Mucosa of rectum (tissue), 2 donors: Measurements from ENCODE around the gene ADAMTS17.
A peak's percentile ranks its signal among the peaks of the same experiment; 100 is the strongest.

Source experiments
- H3K27ac ChIP-seq, 2 donors: one replicate each; pipeline ENCODE4 v1.7.0; 2013; ENCODE audit warnings: inconsistent platforms in 2 of 2, low read depth in 2 of 2, low read length in 2 of 2
- H3K27me3 ChIP-seq, 2 donors: one replicate each; pipeline ENCODE4 v1.7.0; 2013; ENCODE audit warnings: low read length in 2 of 2; ENCODE audit not compliant: control insufficient read depth in 2 of 2, insufficient read depth in 2 of 2
- H3K36me3 ChIP-seq, 2 donors: one replicate each; pipeline ENCODE4 v1.7.0; 2013; ENCODE audit warnings: low read length in 2 of 2; ENCODE audit not compliant: control insufficient read depth in 2 of 2, insufficient read depth in 2 of 2
- H3K4me1 ChIP-seq, 2 donors: one replicate each; pipeline ENCODE4 v1.7.0; 2013; ENCODE audit warnings: low read length in 2 of 2, mild to moderate bottlenecking in 1 of 2; ENCODE audit not compliant: control insufficient read depth in 2 of 2, insufficient read depth in 2 of 2
- H3K4me3 ChIP-seq, 2 donors: one replicate each; pipeline ENCODE4 v1.7.0; 2013; ENCODE audit warnings: low read length in 2 of 2
- H3K9ac ChIP-seq, 2 donors: one replicate each; pipeline ENCODE4 v1.7.0; 2013; ENCODE audit warnings: low read length in 2 of 2, low read depth in 1 of 2, mild to moderate bottlenecking in 1 of 2
- H3K9me3 ChIP-seq, 2 donors: one replicate each; pipeline ENCODE4 v1.7.0; 2013; ENCODE audit warnings: low read length in 2 of 2; ENCODE audit not compliant: control insufficient read depth in 2 of 2
- donor health status: healthy.
- donor health status: Normal muscosa, but diverticular disease.

Gene ADAMTS17

GRCh38 chr15:99994849-99995248 lies 346.9 kb downstream of the ADAMTS17 start:
- H3K9ac ChIP-seq, result no peak overlapping the region
- H3K9me3 ChIP-seq, result no peaks in the 10 kb centered on the region
- H3K27me3 ChIP-seq, result no peaks in the 10 kb centered on the region
- H3K36me3 ChIP-seq, result no peaks in the 10 kb centered on the region
- H3K27ac ChIP-seq, result no peak overlapping the region
- no peaks in the 10 kb centered on the region for H3K4me1 ChIP-seq
- H3K4me3 ChIP-seq, result no peak overlapping the region

DNA sequence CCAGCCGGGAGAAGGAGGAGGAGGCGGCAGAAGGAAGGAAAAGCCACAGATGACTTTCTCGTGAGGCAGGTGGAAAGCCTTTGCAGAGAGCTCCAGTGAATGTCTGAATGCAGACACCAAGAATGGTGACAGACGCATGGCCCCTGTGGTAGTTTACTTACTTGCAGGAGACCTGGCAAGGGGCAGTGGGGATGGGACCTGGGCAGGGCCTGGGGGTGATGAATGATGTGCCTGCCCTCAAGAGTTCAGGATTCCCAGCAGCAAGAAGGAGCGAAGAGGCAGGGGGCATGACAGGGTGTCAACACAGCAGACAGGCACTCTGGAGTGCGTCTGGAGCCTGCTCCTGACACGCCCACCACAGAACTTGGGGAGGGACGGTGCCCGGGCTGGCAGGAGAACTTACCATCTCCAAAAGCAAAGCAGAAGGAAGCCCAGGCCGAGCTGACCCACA lies 348.1 kb downstream of the ADAMTS17 start:
- H3K27ac ChIP-seq, result no peak overlapping the region
- H3K36me3 ChIP-seq, result no peaks in the 10 kb centered on the region
- H3K27me3 ChIP-seq, result no peaks in the 10 kb centered on the region
- H3K4me1 ChIP-seq, result no peaks in the 10 kb centered on the region
- H3K9ac ChIP-seq, result no peak overlapping the region
- no peaks in the 10 kb centered on the region for H3K9me3 ChIP-seq
- no peak overlapping the region for H3K4me3 ChIP-seq

DNA sequence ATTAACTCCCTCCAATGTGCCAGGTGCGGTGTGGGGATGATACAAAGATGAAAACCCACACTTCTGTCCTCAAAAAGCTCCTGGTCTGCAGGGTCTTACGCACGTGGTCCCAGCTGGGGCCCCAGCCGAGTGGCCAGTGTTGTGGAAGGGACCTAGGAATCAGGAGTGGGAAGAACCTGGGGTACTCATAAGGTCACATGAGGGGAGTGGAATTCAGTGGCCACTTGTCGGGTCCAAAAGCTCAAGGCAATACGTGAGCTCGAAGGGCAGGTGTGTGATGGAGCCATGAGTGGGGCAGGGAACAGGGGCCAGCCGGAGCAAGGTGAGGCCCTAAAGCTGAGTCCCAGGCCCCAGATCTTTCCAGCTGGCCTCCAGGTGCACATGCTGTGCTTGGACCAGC lies 348.5 kb downstream of the ADAMTS17 start:
- Histone ChIP-seq H3K36me3 (no peaks in the 10 kb centered on the region), H3K27ac (no peak overlapping the region), H3K27me3 (no peaks in the 10 kb centered on the region), H3K4me1 (no peaks in the 10 kb centered on the region), H3K9ac (no peak overlapping the region), H3K4me3 (no peak overlapping the region), H3K9me3 (no peaks in the 10 kb centered on the region)

DNA sequence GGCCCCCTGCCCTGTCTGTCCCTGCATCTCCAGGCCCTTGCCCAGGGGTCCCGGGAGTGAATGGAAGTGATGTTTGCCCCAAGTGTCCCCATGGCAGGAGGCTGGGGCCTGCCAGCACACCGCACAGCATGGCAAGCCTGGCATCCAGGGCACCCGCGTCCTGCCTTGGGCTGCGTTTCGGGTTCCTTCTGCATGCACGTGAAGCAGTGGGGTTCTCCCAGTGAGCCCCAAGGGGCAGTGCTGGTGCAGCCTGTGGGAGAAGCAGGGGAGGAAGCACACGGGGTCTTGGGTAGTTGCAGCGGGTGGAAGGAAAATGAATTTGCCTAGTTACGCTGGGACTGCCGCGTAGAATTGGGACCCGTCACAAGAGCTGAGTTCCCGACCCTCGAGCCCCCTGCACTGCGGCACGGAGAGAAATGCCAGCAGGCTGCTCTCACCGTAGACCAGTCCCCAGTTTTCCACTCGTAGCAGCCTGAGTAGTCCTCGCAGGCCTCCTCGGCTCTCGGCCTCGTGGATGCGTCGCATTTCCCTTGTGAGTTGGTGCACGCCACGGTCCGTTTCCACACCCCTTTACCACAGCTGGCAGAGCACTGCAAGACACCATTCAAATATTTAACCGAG lies 349.1 kb downstream of the ADAMTS17 start:
- no peaks in the 10 kb centered on the region for H3K4me1 ChIP-seq
- H3K9ac ChIP-seq, result no peak overlapping the region
- H3K9me3 ChIP-seq, result no peaks in the 10 kb centered on the region
- no peaks in the 10 kb centered on the region for H3K27me3 ChIP-seq
- H3K27ac ChIP-seq, result no peak overlapping the region
- H3K4me3 ChIP-seq, result no peak overlapping the region
- H3K36me3 ChIP-seq, result no peaks in the 10 kb centered on the region

GRCh38 chr15:99989095-99989494 lies 352.7 kb downstream of the ADAMTS17 start:
- Histone ChIP-seq H3K4me1 (no peaks in the 10 kb centered on the region), H3K36me3 (no peaks in the 10 kb centered on the region), H3K9ac (no peak overlapping the region)

DNA sequence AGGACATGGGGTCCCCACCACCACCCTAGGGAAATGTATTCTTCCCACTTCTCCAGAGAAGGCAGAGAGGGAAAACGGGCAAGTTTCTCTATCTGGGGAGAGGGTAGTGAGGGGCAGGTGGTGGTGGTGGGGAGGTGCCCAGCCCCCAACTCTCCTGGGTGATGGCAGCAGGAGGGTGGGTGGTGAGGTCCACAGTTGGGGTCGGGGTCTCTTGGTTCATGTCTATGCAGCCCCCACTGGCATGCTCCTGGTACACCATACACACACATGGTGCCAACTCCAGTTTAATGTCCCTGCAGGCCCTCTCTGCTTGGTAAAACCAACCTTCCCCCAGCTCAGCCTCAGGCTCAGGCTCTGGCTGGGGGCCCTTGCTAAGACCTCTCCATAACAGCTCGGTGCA lies 354.1 kb downstream of the ADAMTS17 start:
- Histone ChIP-seq H3K36me3 (no peaks in the 10 kb centered on the region), H3K9me3 (no peaks in the 10 kb centered on the region), H3K27ac (no peak overlapping the region), H3K4me3 (no peak overlapping the region), H3K9ac (no peak overlapping the region), H3K27me3 (no peaks in the 10 kb centered on the region), H3K4me1 (no peaks in the 10 kb centered on the region)

More at GRCh38 chr15:99989095-99989494, 352.7 kb downstream of the ADAMTS17 start:
- Histone ChIP-seq H3K27me3 (no peaks in the 10 kb centered on the region), H3K27ac (no peak overlapping the region), H3K9me3 (no peaks in the 10 kb centered on the region), H3K4me3 (no peak overlapping the region)

DNA sequence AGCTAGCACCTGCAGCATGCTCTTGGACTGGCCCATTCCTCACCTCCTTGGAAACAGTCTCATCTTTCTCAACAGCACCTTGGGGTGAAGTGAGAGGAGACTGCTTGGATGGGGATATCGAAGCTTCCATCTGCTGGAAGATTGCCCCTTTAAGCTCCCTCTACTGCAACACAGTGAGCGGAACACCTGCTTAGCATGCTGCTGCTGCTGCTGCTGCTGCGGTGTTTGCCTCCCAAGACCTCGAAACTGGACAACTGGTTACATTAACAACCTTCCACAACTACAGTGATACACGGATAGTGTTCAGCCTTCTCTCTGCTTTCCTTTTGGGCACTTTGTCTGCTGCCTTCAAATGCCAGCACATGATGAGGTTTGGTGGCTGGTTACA lies 354.7 kb downstream of the ADAMTS17 start:
- Histone ChIP-seq H3K36me3 (no peaks in the 10 kb centered on the region), H3K9me3 (no peaks in the 10 kb centered on the region), H3K4me3 (no peak overlapping the region), H3K27me3 (no peaks in the 10 kb centered on the region), H3K9ac (no peak overlapping the region), H3K4me1 (no peaks in the 10 kb centered on the region), H3K27ac (no peak overlapping the region)

GRCh38 chr15:99986297-99987118 lies 355.3 kb downstream of the ADAMTS17 start:
- Histone ChIP-seq H3K4me1 (no peaks in the 10 kb centered on the region), H3K27ac (no peak overlapping the region), H3K9ac (no peak overlapping the region), H3K4me3 (no peak overlapping the region), H3K36me3 (no peaks in the 10 kb centered on the region), H3K27me3 (no peaks in the 10 kb centered on the region), H3K9me3 (no peaks in the 10 kb centered on the region)

GRCh38 chr15:99985878-99986277 lies 355.9 kb downstream of the ADAMTS17 start:
- Histone ChIP-seq H3K9ac (no peak overlapping the region), H3K9me3 (no peaks in the 10 kb centered on the region), H3K4me1 (no peaks in the 10 kb centered on the region), H3K4me3 (no peak overlapping the region), H3K27ac (peak overlapping the region in 1 of 2 donors; percentile 16), H3K36me3 (no peaks in the 10 kb centered on the region), H3K27me3 (no peaks in the 10 kb centered on the region)

DNA sequence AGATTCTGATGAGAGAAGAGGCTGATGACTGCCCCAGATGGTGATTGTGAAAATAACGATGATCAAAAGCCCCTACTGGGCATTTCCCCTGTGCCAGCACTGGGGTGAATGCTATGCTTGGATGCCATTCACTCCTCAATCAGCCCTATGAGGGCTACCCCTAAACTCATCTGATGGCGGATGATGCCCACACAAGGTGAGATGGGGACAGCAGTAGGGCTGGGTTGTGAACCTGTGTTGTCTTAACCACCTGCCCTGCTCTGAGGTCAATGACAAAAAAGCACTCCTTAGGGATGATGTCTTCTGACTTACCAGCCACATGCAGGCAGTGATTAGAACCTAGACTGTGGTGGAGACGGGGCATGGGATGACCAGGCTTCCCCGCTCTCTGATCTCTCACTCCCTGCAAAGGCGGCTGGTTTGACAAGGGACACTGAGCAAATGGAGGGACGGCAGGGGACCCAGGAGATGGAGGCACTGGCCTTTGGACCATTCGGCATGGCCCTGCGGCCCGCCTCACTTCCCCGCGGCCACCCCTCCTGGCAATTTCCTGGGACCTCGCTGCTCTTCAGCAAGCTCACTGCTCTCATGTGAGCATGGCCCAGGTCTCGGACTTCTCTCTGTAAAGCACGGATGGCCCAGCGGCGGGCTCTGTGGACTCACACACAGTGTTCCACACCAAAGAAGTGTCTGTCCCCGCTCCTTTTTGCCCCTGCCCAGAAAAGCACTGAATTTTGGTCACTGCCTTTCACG lies 357.1 kb downstream of the ADAMTS17 start:
- no peaks in the 10 kb centered on the region for H3K36me3 ChIP-seq
- no peaks in the 10 kb centered on the region for H3K27me3 ChIP-seq
- H3K9ac ChIP-seq, result no peak overlapping the region
- no peak overlapping the region for H3K4me3 ChIP-seq
- H3K4me1 ChIP-seq, result no peaks in the 10 kb centered on the region
- no peaks in the 10 kb centered on the region for H3K9me3 ChIP-seq
- H3K27ac ChIP-seq, result no peak overlapping the region
